Esophagus squamous epithelium (tissue), 5 donors: Measurements from ENCODE around the gene TAX1BP1. TPM values are rescaled to one million over a fixed set of nuclear protein-coding genes. Genes with fewer than 3 reads are reported as not detected.

Experiments
- DNase-seq: peaks from one replicate; lab custom pipeline; 2025; lab: John Stamatoyannopoulos, UW
- H3K27ac ChIP-seq, 4 donors: fragments of 200-600 bp; sonication (generic); one replicate each; pipeline ENCODE4 v1.5.1; 2016 to 2019; ENCODE audit warnings: mild to moderate bottlenecking in 1 of 4
- H3K27me3 ChIP-seq, 4 donors: fragments of 200-600 bp; sonication (generic); 1 replicate in 3 of 4; 2 replicates in 1 of 4; pipeline versions ENCODE4 v1.5.1 to v1.6.0; 2017 to 2021; ENCODE audit warnings: antibody characterized with exemption in 1 of 4
- H3K36me3 ChIP-seq, 3 donors: fragments of 200-600 bp; sonication (generic); one replicate each; pipeline ENCODE4 v1.5.1; 2016 to 2019
- H3K4me1 ChIP-seq, 3 donors: fragments of 200-600 bp; sonication (generic); one replicate each; pipeline ENCODE4 v1.5.1; 2017 to 2019
- H3K4me3 ChIP-seq, 4 donors: fragments of 200-600 bp; sonication (generic); 1 replicate in 3 of 4; 2 replicates in 1 of 4; pipeline ENCODE4 v1.5.1; 2016 to 2019; ENCODE audit warnings: mild to moderate bottlenecking in 2 of 4, moderate library complexity in 1 of 4
- H3K9me3 ChIP-seq, 3 donors: fragments of 200-600 bp; sonication (generic); one replicate each; pipeline ENCODE4 v1.5.1; 2016 to 2019
- POLR2A ChIP-seq, 4 donors: fragments of 450-650 bp; IDR thresholded peaks; one replicate each; pipeline ENCODE4 v1.6.1; 2017; ENCODE audit warnings: antibody characterized with exemption in 4 of 4, mild to moderate bottlenecking in 4 of 4, moderate library complexity in 3 of 4
- WGBS, 2 donors: methylation state at CpG; one replicate each; pipeline ENCODE4 v1.1.5; 2018; 5-methylcytosine and 5-hydroxymethylcytosine counted together
- intact Hi-C: fragments of 100-400 bp; cut with DNase I; formaldehyde crosslinking; loops from one replicate; pipeline ENCODE4 v1.15.0; 2022
- total RNA-seq, 4 donors: library from RNA; depleted of rRNA; stranded (reverse); fragments of >200 nt; gene quantifications; one replicate each; pipeline ENCODE4 v1.1.0, GENCODE V29; 2016
- TF ChIP-seq, protein P1 (sequence below), 6 experiments: fragments of 450-650 bp in 4 of 6; fragments of 200-600 bp in 2 of 6; sonication (generic) in 2 of 6; IDR thresholded peaks; one replicate each; pipeline ENCODE4 v1.5.1; 2016 to 2019; ENCODE audit warnings: antibody characterized with exemption in 6 of 6, mild to moderate bottlenecking in 4 of 6, moderate library complexity in 4 of 6
- donor health status: DM: yes; HTN: yes; CAD: no.

The TAX1BP1 gene
- total RNA-seq, 4 donors from 2014 or later, result 67.1 to 113 (median 80.3) TPM

GRCh38 chr7:27763983-27764508 is 24.1 kb downstream of the TAX1BP1 start:
- TF ChIP-seq POLR2A (IDR thresholded peaks at IDR 0.05), result no peak
- TF ChIP-seq, protein P1, sequence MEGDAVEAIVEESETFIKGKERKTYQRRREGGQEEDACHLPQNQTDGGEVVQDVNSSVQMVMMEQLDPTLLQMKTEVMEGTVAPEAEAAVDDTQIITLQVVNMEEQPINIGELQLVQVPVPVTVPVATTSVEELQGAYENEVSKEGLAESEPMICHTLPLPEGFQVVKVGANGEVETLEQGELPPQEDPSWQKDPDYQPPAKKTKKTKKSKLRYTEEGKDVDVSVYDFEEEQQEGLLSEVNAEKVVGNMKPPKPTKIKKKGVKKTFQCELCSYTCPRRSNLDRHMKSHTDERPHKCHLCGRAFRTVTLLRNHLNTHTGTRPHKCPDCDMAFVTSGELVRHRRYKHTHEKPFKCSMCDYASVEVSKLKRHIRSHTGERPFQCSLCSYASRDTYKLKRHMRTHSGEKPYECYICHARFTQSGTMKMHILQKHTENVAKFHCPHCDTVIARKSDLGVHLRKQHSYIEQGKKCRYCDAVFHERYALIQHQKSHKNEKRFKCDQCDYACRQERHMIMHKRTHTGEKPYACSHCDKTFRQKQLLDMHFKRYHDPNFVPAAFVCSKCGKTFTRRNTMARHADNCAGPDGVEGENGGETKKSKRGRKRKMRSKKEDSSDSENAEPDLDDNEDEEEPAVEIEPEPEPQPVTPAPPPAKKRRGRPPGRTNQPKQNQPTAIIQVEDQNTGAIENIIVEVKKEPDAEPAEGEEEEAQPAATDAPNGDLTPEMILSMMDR (IDR thresholded peaks at IDR 0.05), result no peak
- Histone ChIP-seq H3K27ac (no peak overlapping the region), H3K4me1 (peaks cover 0 to 14% (median 0%) of the 10 kb centered on the region in 3 donors), H3K9me3 (no peaks in the 10 kb centered on the region), H3K4me3 (no peak overlapping the region), H3K27me3 (no peaks in the 10 kb centered on the region), H3K36me3 (peaks cover 0 to 63% (median 0%) of the 10 kb centered on the region in 3 donors)
- intact Hi-C loops, result no loop called here
- no peak for DNase-seq
- 78 to 80% methylated on average over 2 of the region's 2 CpGs for WGBS, 2 donors

GRCh38 chr7:27765841-27766240 is 25.9 kb downstream of the TAX1BP1 start:
- 90 to 93% methylated on average over 11 of the region's 11 CpGs for WGBS, 2 donors
- DNase-seq, result no peak
- no peak for TF ChIP-seq POLR2A (IDR thresholded peaks at IDR 0.05)
- TF ChIP-seq, protein P1 (IDR thresholded peaks at IDR 0.05), result no peak
- Histone ChIP-seq H3K4me3 (no peak overlapping the region), H3K27me3 (no peaks in the 10 kb centered on the region), H3K9me3 (no peaks in the 10 kb centered on the region), H3K27ac (no peak overlapping the region), H3K4me1 (peaks cover 0 to 19% (median 0%) of the 10 kb centered on the region in 3 donors), H3K36me3 (peaks cover 0 to 60% (median 0%) of the 10 kb centered on the region in 3 donors)
- intact Hi-C loops, result no loop called here

- Histone ChIP-seq H3K4me1 (peaks cover 0 to 28% (median 0%) of the 10 kb centered on the region in 3 donors), H3K9me3 (no peaks in the 10 kb centered on the region), H3K4me3 (no peak overlapping the region), H3K27me3 (no peaks in the 10 kb centered on the region), H3K27ac (no peak overlapping the region), H3K36me3 (peaks cover 0 to 57% (median 0%) of the 10 kb centered on the region in 3 donors)
- DNase-seq, result no peak
- TF ChIP-seq POLR2A (IDR thresholded peaks at IDR 0.05), result no peak
- TF ChIP-seq, protein P1 (IDR thresholded peaks at IDR 0.05), result no peak
- intact Hi-C loops, result no loop called here
Observed at GRCh38 chr7:27767374-27767773, 27.4 kb downstream of the TAX1BP1 start.

GRCh38 chr7:27771111-27771510 is 31.1 kb downstream of the TAX1BP1 start:
- intact Hi-C loops, result no loop called here
- no peaks in the 10 kb centered on the region for H3K9me3 ChIP-seq

GRCh38 chr7:27774717-27775328 is 34.9 kb downstream of the TAX1BP1 start:
- TF ChIP-seq, protein P1 (IDR thresholded peaks at IDR 0.05), result peak in 4 of 6 experiments; percentile 29 to 54 (median 45)
- no peak for TF ChIP-seq POLR2A (IDR thresholded peaks at IDR 0.05)
- intact Hi-C loops, result no loop called here
- H3K4me1 ChIP-seq, result peaks cover 0 to 14% (median 0%) of the 10 kb centered on the region in 3 donors
- peaks cover 0 to 45% (median 0%) of the 10 kb centered on the region in 3 donors for H3K36me3 ChIP-seq
- H3K9me3 ChIP-seq, result no peaks in the 10 kb centered on the region
- no peaks in the 10 kb centered on the region for H3K27me3 ChIP-seq
- no peak for DNase-seq
- WGBS, 2 donors, result 40 to 43% methylated on average over 2 of the region's 2 CpGs
- H3K27ac ChIP-seq, result no peak overlapping the region
- no peak overlapping the region for H3K4me3 ChIP-seq

More at GRCh38 chr7:27771111-27771510, 31.1 kb downstream of the TAX1BP1 start:
- Histone ChIP-seq H3K4me1 (peaks cover 0 to 14% (median 0%) of the 10 kb centered on the region in 3 donors), H3K36me3 (peaks cover 0 to 53% (median 0%) of the 10 kb centered on the region in 3 donors), H3K4me3 (no peak overlapping the region), H3K27me3 (no peaks in the 10 kb centered on the region), H3K27ac (no peak overlapping the region)
- DNase-seq, result no peak
- TF ChIP-seq POLR2A (IDR thresholded peaks at IDR 0.05), result no peak
- TF ChIP-seq, protein P1 (IDR thresholded peaks at IDR 0.05), result no peak
- 94 to 100% methylated on average over 2 of the region's 2 CpGs for WGBS, 2 donors
